ENCODE measurements around the gene DAAM2. TPM values are rescaled to one million over a fixed set of nuclear protein-coding genes. Genes with fewer than 3 reads are reported as not detected.

Gene DAAM2
- total RNA-seq, 1 experiment from 2014 or later: not detected

DNA sequence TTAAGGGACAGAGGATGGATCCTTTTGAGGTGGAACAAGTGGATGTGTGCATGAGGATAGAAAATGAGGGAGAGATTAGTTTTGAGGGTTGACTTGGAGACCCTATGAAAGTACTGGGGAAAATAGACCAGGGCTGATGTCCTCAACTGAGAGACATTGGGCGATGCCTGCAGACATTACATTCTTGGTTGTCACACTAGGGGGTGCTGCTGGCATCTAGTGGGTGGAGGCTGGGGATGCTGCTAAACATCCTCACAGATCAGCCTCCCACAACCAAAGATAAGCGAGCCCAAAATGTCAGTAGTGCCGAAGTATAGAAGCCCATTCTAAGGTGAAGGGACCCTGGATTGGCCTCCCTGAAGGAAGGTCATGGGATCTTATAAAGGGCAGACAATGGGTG lies 78.8 kb downstream of the DAAM2 start:
- intact Hi-C loops (cut with micrococcal nuclease; ENCODE audit: unreplicated experiment): no loop called here
- no TSS peak for BruUV-seq (replicated peaks)
- H3K4me3 Mint-ChIP-seq (ENCODE audit: unreplicated experiment): no peak overlapping the region
- no peaks in the 10 kb centered on the region for H3K36me3 Mint-ChIP-seq (ENCODE audit: insufficient read depth, unreplicated experiment)
- ChIA-PET POLR2A (no interaction called here), CTCF (interaction anchor here (0.6 kb wide), 1 partner anchor 1076 kb away, joined by 3 read pairs; no protein-coding TSS in a partner anchor)
- Histone ChIP-seq H3K4me3 (ENCODE audit: low read depth, low read length) (no peak overlapping the region), H3K4me1 (peaks cover 6% of the 10 kb centered on the region), H3K36me3 (ENCODE audit: control insufficient read depth, insufficient read depth, low read length) (no peaks in the 10 kb centered on the region), H3K9me3 (no peaks in the 10 kb centered on the region), H3K27me3 (replicated peaks; ENCODE audit: control insufficient read depth, insufficient read depth, low read length) (no peaks in the 10 kb centered on the region)
- DNase-seq: no peak
- H3K9me3 Mint-ChIP-seq (ENCODE audit: unreplicated experiment): peaks cover 8% of the 10 kb centered on the region
- H3K4me1 Mint-ChIP-seq (ENCODE audit: low read depth, unreplicated experiment): no peaks in the 10 kb centered on the region
- no peaks in the 10 kb centered on the region for H3K27me3 Mint-ChIP-seq (ENCODE audit: insufficient read depth, unreplicated experiment)
- no peak for TF ChIP-seq CTCF (IDR thresholded peaks at IDR 0.05; ENCODE audit: insufficient read depth in 1 of 2, low read depth in 1 of 2, low read length in 1 of 2, severe bottlenecking in 1 of 2, unreplicated experiment in 1 of 2)
- H3K27ac Mint-ChIP-seq (ENCODE audit: unreplicated experiment): no peak overlapping the region

DNA sequence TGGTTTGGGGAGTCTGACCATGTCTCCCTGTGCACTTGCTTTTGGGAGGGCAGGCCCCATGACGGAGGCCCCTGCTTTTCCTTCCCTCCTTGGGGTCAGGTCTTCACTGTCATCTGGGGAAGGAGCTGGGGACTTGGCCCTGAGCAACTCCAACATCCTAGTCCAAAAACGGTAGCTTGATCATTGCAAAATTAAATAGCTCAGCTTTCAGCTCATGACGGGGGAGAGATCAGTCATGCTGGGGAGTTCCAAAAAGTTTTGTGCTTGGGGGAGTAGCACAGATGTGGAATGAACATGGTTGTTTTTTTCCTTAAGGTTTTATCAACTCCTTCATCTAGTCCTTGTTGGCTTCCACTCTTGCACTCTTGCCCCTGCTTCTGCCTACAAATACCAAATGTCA lies 81.3 kb downstream of the DAAM2 start:
- TF ChIP-seq CTCF (IDR thresholded peaks at IDR 0.05; ENCODE audit: insufficient read depth in 1 of 2, low read depth in 1 of 2, low read length in 1 of 2, severe bottlenecking in 1 of 2, unreplicated experiment in 1 of 2): no peak
- Histone ChIP-seq H3K9me3 (no peaks in the 10 kb centered on the region), H3K36me3 (ENCODE audit: control insufficient read depth, insufficient read depth, low read length) (no peaks in the 10 kb centered on the region), H3K27me3 (replicated peaks; ENCODE audit: control insufficient read depth, insufficient read depth, low read length) (no peaks in the 10 kb centered on the region), H3K4me1 (peaks cover 6% of the 10 kb centered on the region), H3K4me3 (ENCODE audit: low read depth, low read length) (no peak overlapping the region)
- ChIA-PET CTCF (no interaction called here), POLR2A (no interaction called here)
- H3K9me3 Mint-ChIP-seq (ENCODE audit: unreplicated experiment): peaks cover 8% of the 10 kb centered on the region
- intact Hi-C loops (cut with micrococcal nuclease; ENCODE audit: unreplicated experiment): no loop called here
- H3K4me3 Mint-ChIP-seq (ENCODE audit: unreplicated experiment): no peak overlapping the region
- DNase-seq: no peak
- no peaks in the 10 kb centered on the region for H3K36me3 Mint-ChIP-seq (ENCODE audit: insufficient read depth, unreplicated experiment)
- no peak overlapping the region for H3K27ac Mint-ChIP-seq (ENCODE audit: unreplicated experiment)
- H3K4me1 Mint-ChIP-seq (ENCODE audit: low read depth, unreplicated experiment): no peaks in the 10 kb centered on the region
- no peaks in the 10 kb centered on the region for H3K27me3 Mint-ChIP-seq (ENCODE audit: insufficient read depth, unreplicated experiment)
- BruUV-seq (replicated peaks): no TSS peak

GRCh38 chr6:39876111-39876510 lies 83.9 kb downstream of the DAAM2 start:
- Histone ChIP-seq H3K9me3 (no peaks in the 10 kb centered on the region), H3K4me3 (ENCODE audit: low read depth, low read length) (no peak overlapping the region), H3K27me3 (replicated peaks; ENCODE audit: control insufficient read depth, insufficient read depth, low read length) (no peaks in the 10 kb centered on the region), H3K4me1 (peaks cover 6% of the 10 kb centered on the region), H3K36me3 (ENCODE audit: control insufficient read depth, insufficient read depth, low read length) (no peaks in the 10 kb centered on the region)
- no peaks in the 10 kb centered on the region for H3K27me3 Mint-ChIP-seq (ENCODE audit: insufficient read depth, unreplicated experiment)
- no peaks in the 10 kb centered on the region for H3K4me1 Mint-ChIP-seq (ENCODE audit: low read depth, unreplicated experiment)
- intact Hi-C loops (cut with micrococcal nuclease; ENCODE audit: unreplicated experiment): no loop called here
- no TSS peak for BruUV-seq (replicated peaks)
- no peak overlapping the region for H3K27ac Mint-ChIP-seq (ENCODE audit: unreplicated experiment)
- TF ChIP-seq CTCF (IDR thresholded peaks at IDR 0.05; ENCODE audit: insufficient read depth in 1 of 2, low read depth in 1 of 2, low read length in 1 of 2, severe bottlenecking in 1 of 2, unreplicated experiment in 1 of 2): no peak
- no peaks in the 10 kb centered on the region for H3K36me3 Mint-ChIP-seq (ENCODE audit: insufficient read depth, unreplicated experiment)
- CTCF ChIA-PET: no interaction called here
- no peak overlapping the region for H3K4me3 Mint-ChIP-seq (ENCODE audit: unreplicated experiment)
- DNase-seq: no peak
- peaks cover 7% of the 10 kb centered on the region for H3K9me3 Mint-ChIP-seq (ENCODE audit: unreplicated experiment)
- POLR2A ChIA-PET: no interaction called here

Data from Caco-2 (cell line).